DOHH2 (cell line): ENCODE data around the gene MEGF11.
"Not testable (repeated sequence)": the region's sequence is repeated elsewhere in the genome, so short reads cannot be mapped to it uniquely, and the experiment has no call there.

ENCODE experiments used
- H3F3A ChIP-seq: fragments of 200-600 bp; sonication (generic), shearing (Covaris generic); 2 replicates; pipeline ENCODE4 v1.6.0; 2016; ENCODE audit warnings: antibody characterized with exemption, mild to moderate bottlenecking; ENCODE audit not compliant: control insufficient read depth, insufficient read depth
- H3K27ac ChIP-seq: fragments of 200-600 bp; sonication (generic); 2 replicates; pipeline ENCODE4 v1.5.1; 2014; ENCODE audit warnings: low read depth, mild to moderate bottlenecking, low read length, moderate library complexity
- H3K27me3 ChIP-seq: fragments of 200-600 bp; sonication (generic); 2 replicates; pipeline ENCODE4 v1.6.1; 2014; ENCODE audit warnings: mild to moderate bottlenecking, low read length, mixed read lengths; ENCODE audit not compliant: control insufficient read depth
- H3K36me3 ChIP-seq: fragments of 200-600 bp; sonication (generic); 2 replicates; pipeline ENCODE4 v1.6.1; 2014; ENCODE audit warnings: mild to moderate bottlenecking, low read length, moderate library complexity, mixed read lengths; ENCODE audit not compliant: control insufficient read depth
- H3K4me1 ChIP-seq: fragments of 200-600 bp; sonication (generic); 2 replicates; pipeline ENCODE4 v1.6.1; 2014; ENCODE audit warnings: mild to moderate bottlenecking, low read length, mixed read lengths; ENCODE audit not compliant: control insufficient read depth
- H3K4me2 ChIP-seq: fragments of 200-600 bp; sonication (generic); 2 replicates; pipeline ENCODE4 v1.6.0; 2014; ENCODE audit warnings: mild to moderate bottlenecking, low read length, moderate library complexity
- H3K4me3 ChIP-seq: fragments of 200-600 bp; sonication (generic); 2 replicates; pipeline ENCODE4 v1.5.1; 2014; ENCODE audit warnings: mild to moderate bottlenecking, low read length, mixed read lengths
- H3K79me2 ChIP-seq: fragments of 200-600 bp; sonication (generic); 2 replicates; pipeline ENCODE4 v1.6.1; 2014; ENCODE audit warnings: mild to moderate bottlenecking, low read length, mixed read lengths; ENCODE audit not compliant: control insufficient read depth
- H3K9me2 ChIP-seq: fragments of 200-600 bp; sonication (generic); replicated peaks from 2 replicates; pipeline ENCODE4 v1.6.1; 2014; ENCODE audit warnings: mild to moderate bottlenecking, low read length, mixed read lengths; ENCODE audit not compliant: control insufficient read depth
- H3K9me3 ChIP-seq: fragments of 200-600 bp; sonication (generic); 2 replicates; pipeline ENCODE4 v1.6.1; 2014; ENCODE audit warnings: antibody characterized with exemption, low read length, mixed read lengths; ENCODE audit not compliant: control insufficient read depth, insufficient read depth
- H4K20me1 ChIP-seq: fragments of 200-600 bp; sonication (generic); 2 replicates; pipeline ENCODE4 v1.6.0; 2014; ENCODE audit warnings: low read depth, mild to moderate bottlenecking, antibody characterized with exemption, low read length, moderate library complexity; ENCODE audit not compliant: control insufficient read depth, insufficient read depth
- EZH2phosphoT487 ChIP-seq: fragments of 200-600 bp; sonication (generic); IDR thresholded peaks from 2 replicates; pipeline ENCODE4 v1.6.1; 2017; ENCODE audit warnings: borderline replicate concordance, mild to moderate bottlenecking, antibody characterized with exemption, low read length, moderate library complexity, mixed read lengths
- TF ChIP-seq, protein P1 (sequence below): fragments of 200-600 bp; sonication (generic); IDR thresholded peaks from one replicate; pipeline ENCODE4 v1.5.1; 2014; ENCODE audit warnings: antibody characterized with exemption, mild to moderate bottlenecking, low read depth, low read length; ENCODE audit not compliant: poor library complexity, severe bottlenecking

The MEGF11 gene

DNA sequence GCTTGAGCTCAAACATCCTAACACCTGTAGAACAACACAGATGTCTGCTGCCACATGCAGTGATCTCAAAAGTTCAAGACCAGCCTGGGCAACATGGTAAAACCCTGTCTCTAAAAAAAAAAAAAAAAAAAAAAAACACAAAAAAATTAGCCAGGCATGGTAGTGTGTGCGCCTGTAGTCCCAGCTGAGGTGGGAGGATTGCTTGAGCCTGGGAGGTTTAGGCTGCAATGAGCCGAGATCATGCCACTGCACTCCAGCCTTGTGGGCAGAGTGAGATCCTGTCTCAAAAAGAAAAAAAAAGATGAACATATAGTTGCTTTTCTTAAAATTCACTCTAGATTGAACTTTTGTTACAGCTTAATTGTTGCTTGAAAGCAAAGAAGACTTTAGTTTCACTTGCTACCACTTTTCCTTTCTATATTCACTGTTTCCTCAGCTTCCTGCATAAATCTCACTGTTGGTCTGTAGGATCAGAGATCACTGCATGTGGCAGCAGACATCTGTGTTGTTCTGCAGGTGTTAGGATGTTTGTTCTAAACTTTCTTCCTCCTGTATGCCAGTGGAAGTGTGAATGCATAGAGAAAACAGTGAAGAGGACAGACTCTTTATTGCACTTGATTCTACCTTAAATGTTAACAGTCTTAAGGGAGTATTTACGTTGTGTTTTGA, 371.6 kb downstream of the MEGF11 start:
- TF ChIP-seq, protein P1, sequence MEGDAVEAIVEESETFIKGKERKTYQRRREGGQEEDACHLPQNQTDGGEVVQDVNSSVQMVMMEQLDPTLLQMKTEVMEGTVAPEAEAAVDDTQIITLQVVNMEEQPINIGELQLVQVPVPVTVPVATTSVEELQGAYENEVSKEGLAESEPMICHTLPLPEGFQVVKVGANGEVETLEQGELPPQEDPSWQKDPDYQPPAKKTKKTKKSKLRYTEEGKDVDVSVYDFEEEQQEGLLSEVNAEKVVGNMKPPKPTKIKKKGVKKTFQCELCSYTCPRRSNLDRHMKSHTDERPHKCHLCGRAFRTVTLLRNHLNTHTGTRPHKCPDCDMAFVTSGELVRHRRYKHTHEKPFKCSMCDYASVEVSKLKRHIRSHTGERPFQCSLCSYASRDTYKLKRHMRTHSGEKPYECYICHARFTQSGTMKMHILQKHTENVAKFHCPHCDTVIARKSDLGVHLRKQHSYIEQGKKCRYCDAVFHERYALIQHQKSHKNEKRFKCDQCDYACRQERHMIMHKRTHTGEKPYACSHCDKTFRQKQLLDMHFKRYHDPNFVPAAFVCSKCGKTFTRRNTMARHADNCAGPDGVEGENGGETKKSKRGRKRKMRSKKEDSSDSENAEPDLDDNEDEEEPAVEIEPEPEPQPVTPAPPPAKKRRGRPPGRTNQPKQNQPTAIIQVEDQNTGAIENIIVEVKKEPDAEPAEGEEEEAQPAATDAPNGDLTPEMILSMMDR: no peak
- no peak for TF ChIP-seq EZH2phosphoT487
- H4K20me1 ChIP-seq: no peaks in the 10 kb centered on the region
- H3K4me2 ChIP-seq: no peak overlapping the region
- no peak overlapping the region for H3K27ac ChIP-seq
- peaks cover 4% of the 10 kb centered on the region for H3K79me2 ChIP-seq
- 0 out of 2 replicates have a peak, but pooled peaks cover 4% of the 10 kb centered on the region for H3F3A ChIP-seq
- no peaks in the 10 kb centered on the region for H3K9me3 ChIP-seq
- peaks cover 27% of the 10 kb centered on the region for H3K4me1 ChIP-seq
- H3K9me2 ChIP-seq: no peaks in the 10 kb centered on the region
- H3K27me3 ChIP-seq: no peaks in the 10 kb centered on the region
- H3K4me3 ChIP-seq: no peak overlapping the region
- H3K36me3 ChIP-seq: peaks cover 92% of the 10 kb centered on the region

DNA sequence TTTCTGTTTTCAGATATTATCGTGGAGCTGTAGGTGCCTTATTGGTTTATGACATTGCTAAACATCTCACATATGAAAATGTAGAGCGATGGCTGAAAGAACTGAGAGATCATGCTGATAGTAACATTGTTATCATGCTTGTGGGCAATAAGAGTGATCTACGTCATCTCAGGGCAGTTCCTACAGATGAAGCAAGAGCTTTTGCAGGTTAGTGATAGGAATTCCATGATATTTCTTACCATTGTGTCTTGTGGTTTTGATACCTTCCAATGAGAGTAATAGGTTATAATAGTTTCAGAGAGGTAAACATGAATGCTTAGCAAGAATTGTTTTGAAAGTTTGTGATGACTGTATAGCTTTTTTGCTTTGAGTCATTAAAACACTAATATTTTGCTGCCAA, 375.8 kb downstream of the MEGF11 start:
- Histone ChIP-seq H3K27me3 (no peaks in the 10 kb centered on the region), H4K20me1 (peaks cover 1% of the 10 kb centered on the region; the same call in 1 of the 2 replicates), H3F3A (no peaks in the 10 kb centered on the region), H3K4me3 (no peak overlapping the region), H3K27ac (no peak overlapping the region), H3K4me2 (no peak overlapping the region), H3K9me3 (no peaks in the 10 kb centered on the region), H3K36me3 (peaks cover 80% of the 10 kb centered on the region), H3K9me2 (no peaks in the 10 kb centered on the region), H3K4me1 (peaks cover 9% of the 10 kb centered on the region), H3K79me2 (peaks cover 46% of the 10 kb centered on the region)
- no peak for TF ChIP-seq EZH2phosphoT487

DNA sequence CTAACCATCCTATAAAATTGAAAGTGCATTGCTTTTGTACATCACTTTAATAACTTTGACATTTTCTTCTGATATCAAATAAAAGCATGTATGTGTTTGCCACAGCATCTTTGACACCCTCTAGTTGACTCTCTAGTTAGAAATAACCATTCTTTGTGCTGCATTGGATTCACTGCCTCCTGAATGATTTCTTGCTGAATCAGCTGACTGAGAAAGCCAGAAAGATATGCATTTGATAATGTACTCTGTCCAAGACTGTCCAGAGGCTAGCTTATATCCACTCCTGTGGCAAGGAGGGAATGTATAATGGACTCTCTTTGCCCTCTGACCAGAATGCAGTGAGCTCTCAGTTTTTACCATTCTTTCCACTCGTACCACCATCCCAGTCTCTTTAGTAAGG, 378.1 kb downstream of the MEGF11 start:
- Histone ChIP-seq H4K20me1 (peaks cover 6% of the 10 kb centered on the region), H3F3A (no peaks in the 10 kb centered on the region), H3K79me2 (peaks cover 69% of the 10 kb centered on the region), H3K4me2 (no peak overlapping the region), H3K9me3 (no peaks in the 10 kb centered on the region), H3K27ac (no peak overlapping the region), H3K27me3 (no peaks in the 10 kb centered on the region), H3K36me3 (peaks cover 64% of the 10 kb centered on the region), H3K4me1 (peaks cover 16% of the 10 kb centered on the region), H3K9me2 (no peaks in the 10 kb centered on the region), H3K4me3 (no peak overlapping the region)
- TF ChIP-seq EZH2phosphoT487: no peak
- TF ChIP-seq, protein P1: no peak

DNA sequence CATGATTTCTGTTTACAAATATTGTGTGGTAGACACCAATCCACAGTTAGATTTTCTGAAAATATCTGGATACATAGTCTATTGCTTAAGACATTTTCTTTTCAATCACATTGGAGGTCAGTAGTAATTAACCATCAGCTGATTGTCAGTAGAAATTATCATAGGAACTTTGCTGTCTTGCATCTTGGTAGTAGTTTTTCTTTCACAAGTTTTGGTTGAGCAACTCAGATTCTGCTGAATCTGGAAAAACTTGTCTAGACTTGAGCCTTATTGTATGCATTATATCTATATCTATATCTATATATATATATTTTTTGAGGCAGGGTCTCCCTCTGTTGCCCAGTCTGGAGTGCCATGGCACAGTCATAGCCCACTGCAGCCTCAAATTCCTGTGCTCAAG, 380.3 kb downstream of the MEGF11 start:
- Histone ChIP-seq H3K9me3 (no peaks in the 10 kb centered on the region), H3K36me3 (peaks cover 54% of the 10 kb centered on the region), H3K27ac (no peak overlapping the region), H3K4me1 (peaks cover 22% of the 10 kb centered on the region), H3K27me3 (no peaks in the 10 kb centered on the region), H3K9me2 (no peaks in the 10 kb centered on the region), H3K79me2 (peaks cover 80% of the 10 kb centered on the region), H4K20me1 (peaks cover 6% of the 10 kb centered on the region), H3K4me2 (no peak overlapping the region), H3K4me3 (no peak overlapping the region), H3F3A (no peaks in the 10 kb centered on the region)
- TF ChIP-seq, protein P1: no peak
- TF ChIP-seq EZH2phosphoT487: no peak

DNA sequence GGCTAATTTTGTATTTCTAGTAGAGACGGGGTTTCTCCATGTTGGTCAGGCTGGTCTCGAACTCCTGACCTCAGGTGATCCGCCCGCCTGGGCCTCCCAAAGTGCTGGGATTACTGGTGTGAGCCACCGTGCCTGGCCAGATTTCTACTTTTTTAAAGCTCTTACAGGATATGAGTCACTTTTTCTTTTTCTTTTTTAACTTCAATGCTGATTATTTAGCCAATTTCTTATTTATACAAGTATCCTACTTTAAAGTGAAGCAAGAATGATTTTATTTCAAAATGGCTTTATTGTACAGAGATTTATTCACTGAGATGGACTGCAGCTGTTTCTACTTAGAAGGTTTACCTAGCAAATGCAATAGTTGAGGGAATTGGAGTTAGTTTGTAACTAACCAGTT, 381.0 kb downstream of the MEGF11 start:
- H3K4me2 ChIP-seq, H3F3A ChIP-seq, H4K20me1 ChIP-seq, H3K27me3 ChIP-seq, H3K4me3 ChIP-seq, H3K9me2 ChIP-seq, H3K27ac ChIP-seq, H3K9me3 ChIP-seq: not testable (repeated sequence)
- Histone ChIP-seq H3K4me1 (peaks cover 25% of the 10 kb centered on the region), H3K79me2 (peaks cover 80% of the 10 kb centered on the region), H3K36me3 (peaks cover 47% of the 10 kb centered on the region)
